SK-N-SH treated with all-trans-retinoic acid at 6 μM for 48 hours (cell line): Measurements from ENCODE around the gene TCF7.

ENCODE experiments used
- CREB5 ChIP-seq: fragments of 250-450 bp; sonication (Bioruptor Pico); IDR thresholded peaks from 2 replicates; pipeline ENCODE4 v1.5.1; 2020; ENCODE audit warnings: low read depth, mild to moderate bottlenecking, moderate library complexity
- CSDC2 ChIP-seq: fragments of 250-450 bp; sonication (Bioruptor Pico); IDR thresholded peaks from 2 replicates; pipeline ENCODE4 v1.5.0; 2020; ENCODE audit warnings: mild to moderate bottlenecking, moderate library complexity
- ESRRG ChIP-seq: fragments of 250-450 bp; sonication (Bioruptor Pico); IDR thresholded peaks from 2 replicates; pipeline ENCODE4 v1.6.1; 2021; ENCODE audit warnings: mild to moderate bottlenecking
- GLIS3 ChIP-seq: fragments of 250-450 bp; sonication (Bioruptor Pico); IDR thresholded peaks from 2 replicates; pipeline ENCODE4 v1.5.0; 2020; ENCODE audit warnings: mild to moderate bottlenecking, moderate library complexity
- ISL1 ChIP-seq: fragments of 250-450 bp; sonication (Bioruptor Pico); IDR thresholded peaks from 2 replicates; pipeline ENCODE4 v2.1.2; 2022; ENCODE audit warnings: mild to moderate bottlenecking, moderate library complexity
- PATZ1 ChIP-seq: fragments of 250-450 bp; sonication (Bioruptor Pico); IDR thresholded peaks from 2 replicates; pipeline ENCODE4 v1.8.0; 2020; ENCODE audit warnings: mild to moderate bottlenecking, moderate library complexity, borderline replicate concordance
- TCF4 ChIP-seq: fragments of 250-450 bp; sonication (Bioruptor Pico); IDR thresholded peaks from 2 replicates; pipeline ENCODE4 v1.8.0; 2021; ENCODE audit warnings: mild to moderate bottlenecking, moderate library complexity, borderline replicate concordance
- ZFP30 ChIP-seq: fragments of 450-650 bp; formaldehyde crosslinking; IDR thresholded peaks from 2 replicates; pipeline ENCODE4 v1.5.0; 2022; ENCODE audit warnings: mild to moderate bottlenecking, moderate library complexity
- ZNF8 ChIP-seq: fragments of 450-650 bp; formaldehyde crosslinking; IDR thresholded peaks from 2 replicates; pipeline ENCODE4 v1.5.0; 2020; ENCODE audit warnings: mild to moderate bottlenecking, moderate library complexity

- TF ChIP-seq GLIS3 (no peak), CSDC2 (CRISPR knock-in tag) (no peak), CREB5 (no peak), ZFP30 (no peak), ZNF8 (CRISPR knock-in tag) (no peak), PATZ1 (CRISPR knock-in tag) (no peak), ISL1 (CRISPR knock-in tag) (no peak), TCF4 (no peak), ESRRG (no peak)
Observed at GRCh38 chr5:134112726-134113362, 1.6 kb upstream of the TCF7 start.
